GM18505 (cell line): ENCODE data around the gene BYSL.

Source experiments
- ATAC-seq: cut with Tn5 transposase; IDR thresholded peaks from one replicate; pipeline ENCODE4 v1.9.1; 2021; ENCODE audit not compliant: unreplicated experiment
- POLR2A ChIP-seq: IDR thresholded peaks from 4 replicates; pipeline ENCODE4 v1.6.1; 2011; ENCODE audit warnings: borderline replicate concordance; ENCODE audit not compliant: insufficient read depth, insufficient read length; ENCODE audit errors: extremely low read depth

BYSL gene

DNA sequence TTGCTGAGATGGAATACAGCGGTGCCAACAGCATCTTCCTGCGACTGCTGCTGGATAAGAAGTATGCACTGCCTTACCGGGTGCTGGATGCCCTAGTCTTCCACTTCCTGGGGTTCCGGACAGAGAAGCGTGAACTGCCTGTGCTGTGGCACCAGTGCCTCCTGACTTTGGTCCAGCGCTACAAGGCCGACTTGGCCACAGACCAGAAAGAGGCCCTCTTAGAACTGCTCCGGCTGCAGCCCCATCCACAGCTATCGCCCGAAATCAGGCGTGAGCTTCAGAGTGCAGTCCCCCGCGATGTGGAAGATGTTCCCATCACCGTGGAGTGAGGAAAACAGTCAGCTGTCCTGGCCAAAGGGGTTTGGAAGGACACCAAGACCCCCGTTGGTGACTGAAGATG, 11.1 kb downstream of the BYSL start:
- no peak for ATAC-seq
- no peak for TF ChIP-seq POLR2A

DNA sequence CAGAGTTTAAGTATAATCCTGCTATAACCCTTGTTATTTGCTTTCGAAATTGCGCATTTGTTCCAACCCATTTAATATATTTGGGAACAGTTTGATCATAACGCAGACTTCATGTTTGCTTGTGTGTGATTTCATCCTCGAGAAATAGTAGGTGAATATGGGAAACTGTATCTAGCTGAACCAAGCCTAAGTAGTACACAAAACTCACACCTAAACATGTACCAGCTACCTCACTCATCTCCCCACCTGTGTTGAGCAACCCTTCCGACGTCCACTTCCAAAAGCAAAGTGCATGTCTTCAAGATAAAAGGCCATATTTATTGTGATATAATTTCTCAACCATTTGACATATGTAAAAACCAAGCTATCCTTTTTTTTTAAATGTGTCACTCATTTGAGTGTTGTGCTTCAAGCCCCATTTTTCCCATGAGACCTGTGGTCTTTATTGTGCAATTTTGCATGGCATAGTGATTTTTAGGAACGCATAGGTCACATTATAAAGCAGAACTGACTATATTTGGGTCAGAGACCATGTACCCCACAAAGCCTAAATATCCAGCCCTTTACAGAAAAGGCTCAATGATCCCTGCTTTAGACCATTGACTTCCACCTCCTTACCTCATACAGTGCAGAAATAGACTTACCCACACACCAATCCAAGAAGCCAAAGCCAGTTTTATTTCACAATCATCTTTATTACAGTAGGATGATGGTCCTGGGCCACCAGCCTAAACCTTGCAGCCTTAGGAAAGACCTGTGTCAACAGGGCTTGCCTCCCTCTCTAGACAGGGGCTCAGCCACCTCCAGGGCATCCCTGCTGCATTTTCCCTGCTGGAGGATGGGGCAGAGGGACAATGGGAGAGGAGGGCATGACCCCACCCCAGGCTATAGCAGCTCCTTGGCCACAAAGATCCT, 13.2 kb downstream of the BYSL start:
- ATAC-seq, result no peak
- no peak for TF ChIP-seq POLR2A

DNA sequence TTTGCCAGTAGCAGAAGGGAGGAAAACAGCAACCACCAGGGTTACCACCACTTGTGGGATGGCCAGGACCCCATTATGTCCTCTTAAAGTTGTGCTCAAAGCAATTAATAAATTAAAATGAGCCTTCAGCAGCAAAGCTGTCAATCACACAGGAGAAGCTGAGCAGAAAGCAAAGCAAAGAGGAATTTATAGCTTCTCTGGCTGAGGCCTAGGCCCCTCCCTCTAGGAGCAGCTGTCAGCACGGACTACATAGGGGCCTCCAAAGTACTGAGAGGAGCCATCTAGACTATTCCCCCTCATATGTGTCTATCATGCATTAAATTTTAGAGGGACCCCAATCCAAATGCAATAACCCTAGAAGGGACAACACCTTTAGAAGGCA, 13.9 kb downstream of the BYSL start:
- no peak for TF ChIP-seq POLR2A
- no peak for ATAC-seq

DNA sequence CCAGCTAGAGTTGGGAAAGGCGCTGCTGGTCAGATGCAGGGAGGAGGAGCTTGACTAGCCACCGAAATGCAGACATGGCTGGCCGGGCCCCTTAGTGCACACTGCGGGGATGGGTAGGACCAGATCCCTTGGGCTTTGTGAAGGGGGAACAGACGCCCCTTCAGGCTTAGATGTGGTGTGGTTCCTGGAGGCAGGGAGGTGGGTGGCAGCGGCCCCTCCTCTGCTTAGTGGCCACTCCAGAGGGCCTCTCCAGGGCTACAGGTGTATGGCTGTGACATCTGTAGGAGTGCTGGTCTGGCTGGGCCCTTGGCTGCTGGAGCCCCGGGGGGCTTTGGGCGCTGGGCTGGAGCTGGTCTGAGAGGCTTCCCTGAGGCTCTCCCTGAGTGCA, 14.4 kb downstream of the BYSL start:
- no peak for TF ChIP-seq POLR2A
- ATAC-seq, result no peak

DNA sequence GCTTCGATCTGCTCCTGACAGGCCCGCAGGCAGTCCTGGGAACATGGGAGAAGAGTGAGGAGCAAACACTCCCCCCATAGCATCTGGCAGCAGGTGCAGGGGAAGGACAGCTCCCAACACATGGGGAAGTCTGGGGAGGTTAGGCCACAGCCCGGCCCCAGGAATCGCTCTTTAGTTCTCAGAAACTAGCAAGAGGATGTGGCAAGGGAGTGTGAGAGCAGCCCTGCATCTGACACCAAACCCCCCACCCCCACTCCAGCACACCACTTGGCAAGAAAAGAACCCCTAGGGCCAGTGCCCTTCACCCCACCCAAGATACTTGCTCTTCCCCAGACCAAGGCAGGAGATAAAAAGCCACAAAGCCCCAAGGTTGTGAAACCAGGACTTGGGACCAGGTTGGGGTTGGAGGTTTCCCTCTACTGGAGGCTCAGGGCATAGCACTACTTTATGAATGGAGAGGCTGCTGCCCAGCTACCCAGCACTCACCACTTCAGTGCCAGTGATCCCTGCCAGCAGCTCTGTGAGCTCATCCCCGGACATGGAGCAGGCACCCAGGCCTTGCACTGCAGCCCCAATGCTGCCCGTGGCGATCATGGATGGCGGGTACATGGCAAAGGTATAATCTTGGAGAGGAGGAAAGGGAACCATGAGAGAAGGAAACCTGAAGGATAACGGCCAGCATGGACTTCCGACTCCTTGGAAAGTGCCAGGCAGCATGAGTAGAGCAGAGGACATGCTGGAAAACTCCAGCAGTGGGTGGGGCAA, 15.0 kb downstream of the BYSL start:
- no peak for TF ChIP-seq POLR2A
- peak; percentile 48 for ATAC-seq

DNA sequence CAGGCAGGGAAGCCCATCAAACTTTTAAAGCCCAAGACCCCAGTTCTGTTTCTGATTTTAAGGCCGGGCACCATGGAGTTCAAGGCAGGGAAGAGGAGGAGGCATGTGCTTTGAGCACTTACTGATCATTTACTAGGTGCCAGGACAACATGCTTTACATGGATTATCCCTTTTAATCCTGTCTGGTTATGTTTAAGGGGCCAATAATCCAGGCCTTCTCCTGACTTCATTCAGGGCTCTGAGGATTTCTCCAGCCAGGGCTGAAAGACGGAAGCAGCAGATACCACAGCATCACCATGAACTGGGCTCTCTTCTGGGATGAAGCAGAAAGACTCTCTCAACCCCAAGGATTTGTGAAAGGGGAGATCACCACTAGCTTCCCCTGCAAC, 16.2 kb downstream of the BYSL start:
- no peak for ATAC-seq
- no peak for TF ChIP-seq POLR2A

DNA sequence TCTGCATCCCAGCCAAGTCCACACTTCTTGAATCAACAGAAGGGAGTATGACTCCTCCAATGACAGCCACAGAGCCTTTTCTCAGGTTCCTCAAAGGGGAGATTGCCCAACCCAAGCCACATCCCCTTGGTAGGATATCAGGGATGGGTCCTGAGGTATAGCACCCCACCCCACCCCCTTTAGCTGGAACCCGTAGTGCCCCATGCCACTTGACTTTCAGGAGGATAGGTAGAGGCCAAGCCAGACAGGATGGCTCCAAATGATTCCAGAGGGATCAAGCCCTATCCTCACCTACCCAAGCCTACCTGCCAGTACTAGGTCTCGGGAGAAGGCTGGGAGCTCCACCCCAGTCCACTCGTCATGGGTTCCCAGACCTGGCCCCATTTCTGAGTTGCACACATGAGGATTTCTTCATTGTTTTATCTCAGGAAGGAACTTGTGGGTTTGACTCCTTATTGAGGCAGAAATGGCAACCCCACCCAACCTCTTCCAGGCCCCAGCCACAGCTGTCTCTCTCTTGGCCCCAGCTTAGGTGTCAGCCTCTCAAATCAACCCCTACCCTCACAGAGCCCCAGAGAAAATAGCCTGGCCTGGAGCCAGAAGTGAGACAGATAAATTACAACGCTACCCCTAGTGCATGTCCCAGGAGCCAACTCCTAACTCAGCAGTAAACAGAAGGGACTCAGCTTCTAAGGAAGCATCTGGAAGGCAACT, 16.7 kb downstream of the BYSL start:
- no peak for ATAC-seq
- TF ChIP-seq POLR2A, result no peak

DNA sequence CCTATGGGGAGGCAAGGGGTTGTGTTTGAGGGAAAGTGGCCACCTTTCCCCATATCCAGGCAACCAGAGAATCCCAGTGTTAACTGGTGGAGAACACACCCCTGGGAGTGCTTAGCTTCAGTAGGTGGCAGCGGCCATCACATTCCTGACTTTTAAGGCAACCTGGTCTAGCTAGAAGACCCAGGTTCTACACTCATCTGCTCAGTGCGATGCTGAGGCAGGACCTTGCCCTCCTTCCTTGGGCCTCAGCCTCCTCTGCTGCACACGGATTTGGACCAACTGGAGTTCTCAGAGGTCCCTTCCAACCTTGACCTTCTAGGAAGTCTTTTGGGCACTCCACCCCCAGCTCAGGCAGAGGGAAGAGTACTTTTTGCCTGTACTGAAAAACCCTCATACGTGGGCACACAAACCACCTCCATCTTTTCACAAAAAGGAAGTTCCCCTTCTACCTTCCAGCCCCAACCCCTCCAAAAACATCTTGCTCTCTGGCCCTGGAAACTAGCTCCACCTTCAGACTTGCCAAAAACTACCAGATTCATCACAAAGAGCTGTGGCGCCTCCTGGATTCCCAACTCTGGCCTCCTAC, 17.4 kb downstream of the BYSL start:
- no peak for TF ChIP-seq POLR2A
- no peak for ATAC-seq

DNA sequence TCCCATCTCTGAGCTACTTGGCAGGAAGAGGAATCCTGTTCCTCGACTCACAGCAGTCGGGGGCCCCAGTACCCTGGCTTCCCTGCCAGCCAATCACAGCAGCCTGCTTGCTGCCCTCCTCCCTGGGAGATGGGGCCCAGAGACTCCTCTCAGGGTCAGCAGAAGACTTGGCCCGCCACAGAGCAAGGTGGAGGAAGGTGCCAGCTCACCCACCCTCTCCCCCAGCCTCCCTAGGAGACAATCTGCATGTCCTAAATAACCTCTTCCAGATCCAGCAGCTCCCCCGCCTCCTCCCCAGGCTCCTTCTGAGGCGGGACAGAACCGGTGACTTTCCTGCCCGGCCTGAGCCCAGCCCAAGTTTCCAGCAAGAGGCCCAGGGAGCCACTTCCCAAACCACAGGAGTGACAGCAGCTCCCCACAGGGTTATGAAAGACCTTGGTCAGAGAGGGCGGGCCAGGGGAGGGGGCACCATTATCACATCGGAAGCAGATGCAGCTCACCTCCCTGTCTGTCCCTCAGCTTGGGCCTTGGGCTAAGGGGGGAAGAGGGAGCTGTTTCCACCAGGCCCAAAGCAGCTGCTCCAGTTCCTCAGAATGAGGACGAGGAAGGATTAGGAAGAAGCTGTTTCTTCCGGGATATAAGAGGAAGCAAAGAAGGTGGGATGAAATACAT, 18.0 kb downstream of the BYSL start:
- ATAC-seq, result no peak
- no peak for TF ChIP-seq POLR2A

DNA sequence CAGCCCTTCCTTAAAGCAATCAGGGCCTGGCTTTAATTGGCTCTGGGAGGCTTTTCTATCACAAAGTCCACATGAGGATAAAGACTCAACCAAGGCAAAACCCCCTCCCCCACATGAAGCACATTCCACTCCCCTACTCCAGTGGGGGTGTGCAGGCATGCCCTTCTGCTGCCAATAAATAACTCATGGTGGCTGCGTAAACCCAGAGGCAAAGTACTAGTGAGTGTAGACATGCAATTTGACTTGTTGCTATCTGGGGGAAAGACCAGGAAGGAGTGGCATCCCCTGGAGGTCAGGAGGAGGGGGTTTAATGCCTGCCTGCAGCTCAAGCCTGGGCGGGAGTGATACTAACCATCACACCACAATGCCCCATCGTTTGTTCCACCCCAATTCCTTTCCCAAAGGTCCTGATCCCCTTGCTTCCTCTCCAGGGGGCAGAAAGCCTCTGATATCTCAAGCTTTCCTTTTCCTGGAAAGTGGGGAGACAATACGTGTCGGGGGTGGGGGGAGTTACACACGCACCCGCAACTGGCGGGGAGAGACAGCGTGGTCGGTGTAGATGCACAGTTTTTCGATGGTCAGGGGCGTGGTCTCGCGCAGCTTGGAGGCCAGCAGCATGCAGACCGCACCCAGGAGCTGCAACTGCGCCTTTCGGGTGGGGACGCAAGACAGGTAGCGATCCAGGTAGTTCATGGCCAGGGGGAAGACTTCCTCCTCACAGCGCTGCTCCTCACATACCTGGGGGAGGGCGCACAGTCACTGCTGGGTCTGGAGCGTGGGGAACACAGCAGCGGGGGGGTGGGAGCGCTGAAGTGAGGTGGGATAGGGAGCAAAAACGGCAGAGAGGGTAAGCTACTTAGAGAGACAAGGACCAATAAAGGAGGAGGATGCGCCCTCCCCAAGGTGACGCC, 18.8 kb downstream of the BYSL start:
- peak; percentile 1 for TF ChIP-seq POLR2A
- ATAC-seq, result no peak

DNA sequence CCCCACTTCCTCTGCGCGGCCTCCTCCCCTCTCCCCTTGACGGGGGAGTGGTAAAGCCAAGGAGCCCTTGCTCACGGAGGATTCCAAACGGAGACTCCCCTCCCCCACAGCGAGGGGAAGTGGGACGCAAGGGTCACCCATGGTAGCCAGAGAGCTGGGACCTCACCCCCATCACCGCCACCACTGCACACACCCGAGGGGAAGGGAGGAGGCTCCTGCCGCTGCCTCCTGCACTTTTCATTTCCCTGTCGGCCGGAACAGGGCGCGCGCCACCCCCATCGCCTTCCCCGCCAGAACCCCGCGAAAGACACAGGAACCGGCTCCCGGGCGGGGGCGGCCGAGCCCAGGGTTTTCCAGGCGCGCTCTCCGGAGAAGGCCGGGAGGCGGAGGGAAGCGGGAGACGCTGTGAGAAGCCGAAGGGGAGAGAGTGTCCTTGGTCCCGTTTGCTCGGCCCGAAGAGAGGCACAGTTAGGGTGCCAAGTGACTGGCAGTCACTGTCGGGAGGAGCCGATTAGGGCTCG, 19.5 kb downstream of the BYSL start:
- peak; percentile 11 for TF ChIP-seq POLR2A
- no peak for ATAC-seq
